Left renal cortex interstitium (tissue), 4 donors: Measurements from ENCODE around the gene CAVIN2. TPM values are rescaled to one million over a fixed set of nuclear protein-coding genes. Genes with fewer than 3 reads are reported as not detected.

Experiments used
- DNase-seq, 4 donors: peaks; one replicate each; pipeline ENCODE4 v3.0.0-alpha.2; 2013; ENCODE audit warnings: low read depth in 4 of 4, low spot score in 2 of 4, missing footprints in 1 of 4
- polyA plus RNA-seq, 4 donors: library from polyadenylated mRNA; unstranded; fragments of 120-200 nt; gene quantifications; one replicate each; pipeline ENCODE4 v1.2.1, GENCODE V29; 2013; ENCODE audit not compliant: insufficient read length in 4 of 4

CAVIN2 gene
- polyA plus RNA-seq, 4 donors, result 35.2 to 47.8 (median 42.7) TPM

- no peak for DNase-seq
Observed at GRCh38 chr2:191840921-191841320, 6.0 kb downstream of the CAVIN2 start.

- DNase-seq, result no peak
Observed at GRCh38 chr2:191839918-191840804, 6.7 kb downstream of the CAVIN2 start.

- DNase-seq, result no peak
Observed at GRCh38 chr2:191838526-191838925, 8.4 kb downstream of the CAVIN2 start.

GRCh38 chr2:191836853-191837769 lies 9.8 kb downstream of the CAVIN2 start:
- no peak for DNase-seq

GRCh38 chr2:191836471-191836852 lies 10.4 kb downstream of the CAVIN2 start:
- no peak for DNase-seq

- no peak for DNase-seq
Observed at GRCh38 chr2:191835539-191836350, 11.1 kb downstream of the CAVIN2 start.

GRCh38 chr2:191835100-191835499 lies 11.8 kb downstream of the CAVIN2 start:
- no peak for DNase-seq

- DNase-seq, result no peak
Observed at GRCh38 chr2:191833356-191833755, 13.5 kb downstream of the CAVIN2 start.

GRCh38 chr2:191832668-191833067 lies 14.2 kb downstream of the CAVIN2 start:
- no peak for DNase-seq

GRCh38 chr2:191831410-191831994 lies 15.4 kb downstream of the CAVIN2 start:
- no peak for DNase-seq

- no peak for DNase-seq
Observed at GRCh38 chr2:191824398-191824797, 22.5 kb downstream of the CAVIN2 start.

- DNase-seq, result no peak
Observed at GRCh38 chr2:191821078-191821477, 25.8 kb downstream of the CAVIN2 start.

- DNase-seq, result no peak
Observed at GRCh38 chr2:191818725-191819350, 28.1 kb downstream of the CAVIN2 start.

- DNase-seq, result no peak
Observed at GRCh38 chr2:191818133-191818532, 28.8 kb downstream of the CAVIN2 start.

GRCh38 chr2:191815010-191815409 lies 31.9 kb downstream of the CAVIN2 start:
- no peak for DNase-seq

- DNase-seq, result no peak
Observed at GRCh38 chr2:191813943-191814342, 32.9 kb downstream of the CAVIN2 start.

- DNase-seq, result peak; percentile 49 to 70 (median 55)
Observed at GRCh38 chr2:191811807-191812602, 34.9 kb downstream of the CAVIN2 start.

GRCh38 chr2:191806396-191806795 lies 40.5 kb downstream of the CAVIN2 start:
- no peak for DNase-seq

- no peak for DNase-seq
Observed at GRCh38 chr2:191804766-191805165, 42.1 kb downstream of the CAVIN2 start.
